NCI-H187 (cell line): ENCODE results near the gene VANGL2.

Experiments
- DNase-seq, 2 experiments: peaks; one replicate each; lab custom pipeline; 2025; lab: John Stamatoyannopoulos, UW

VANGL2 gene

GRCh38 chr1:160459687-160460086 is 59.3 kb downstream of the VANGL2 start:
- DNase-seq, result no peak

GRCh38 chr1:160460214-160460642 is 59.9 kb downstream of the VANGL2 start:
- no peak for DNase-seq

GRCh38 chr1:160460683-160461287 is 60.4 kb downstream of the VANGL2 start:
- no peak for DNase-seq

GRCh38 chr1:160465123-160465522 is 64.8 kb downstream of the VANGL2 start:
- DNase-seq, result no peak

- DNase-seq, result no peak
Observed at GRCh38 chr1:160466961-160467360, 66.6 kb downstream of the VANGL2 start.

- no peak for DNase-seq
Observed at GRCh38 chr1:160467576-160467975, 67.2 kb downstream of the VANGL2 start.

GRCh38 chr1:160471253-160471652 is 70.9 kb downstream of the VANGL2 start:
- DNase-seq, result no peak

- DNase-seq, result no peak
Observed at GRCh38 chr1:160472112-160472511, 71.7 kb downstream of the VANGL2 start.

GRCh38 chr1:160474392-160475242 is 74.3 kb downstream of the VANGL2 start:
- no peak for DNase-seq
